Neural cell (in vitro differentiated cells): Measurements from ENCODE around the gene TUBB1.

ENCODE experiments used
- POLR2AphosphoS5 ChIP-seq: IDR thresholded peaks from 2 replicates; pipeline ENCODE4 v1.6.1; 2012
- TAF1 ChIP-seq: IDR thresholded peaks from 2 replicates; pipeline ENCODE4 v1.6.1; 2012; ENCODE audit warnings: low read depth
- TF ChIP-seq, protein P1 (sequence below): IDR thresholded peaks from 2 replicates; pipeline ENCODE4 v1.6.1; 2012; ENCODE audit warnings: borderline replicate concordance
- TF ChIP-seq, protein P2 (sequence below): fragments of 450-650 bp; IDR thresholded peaks from 2 replicates; pipeline ENCODE4 v1.5.1; 2014; ENCODE audit warnings: antibody characterized with exemption, mild to moderate bottlenecking, moderate library complexity; ENCODE audit not compliant: poor library complexity, severe bottlenecking

DNA sequence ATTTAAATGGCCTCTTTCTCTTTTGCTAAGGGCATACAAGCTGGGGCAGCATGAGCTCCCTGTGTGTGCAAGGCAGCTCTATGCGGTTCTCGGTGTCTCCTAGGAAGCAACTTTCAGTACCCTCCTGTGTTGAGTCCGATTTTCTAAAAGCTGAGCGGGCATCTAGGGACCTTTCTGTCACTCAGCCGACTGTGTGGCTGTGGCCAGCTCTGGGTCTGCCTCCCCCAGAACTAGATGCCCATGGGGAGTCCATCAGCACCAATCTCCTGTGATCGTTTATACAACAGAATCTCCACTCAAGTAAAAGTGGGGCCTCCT is 30.7 kb upstream of the TUBB1 start:
- no peak for TF ChIP-seq TAF1
- TF ChIP-seq, protein P1, sequence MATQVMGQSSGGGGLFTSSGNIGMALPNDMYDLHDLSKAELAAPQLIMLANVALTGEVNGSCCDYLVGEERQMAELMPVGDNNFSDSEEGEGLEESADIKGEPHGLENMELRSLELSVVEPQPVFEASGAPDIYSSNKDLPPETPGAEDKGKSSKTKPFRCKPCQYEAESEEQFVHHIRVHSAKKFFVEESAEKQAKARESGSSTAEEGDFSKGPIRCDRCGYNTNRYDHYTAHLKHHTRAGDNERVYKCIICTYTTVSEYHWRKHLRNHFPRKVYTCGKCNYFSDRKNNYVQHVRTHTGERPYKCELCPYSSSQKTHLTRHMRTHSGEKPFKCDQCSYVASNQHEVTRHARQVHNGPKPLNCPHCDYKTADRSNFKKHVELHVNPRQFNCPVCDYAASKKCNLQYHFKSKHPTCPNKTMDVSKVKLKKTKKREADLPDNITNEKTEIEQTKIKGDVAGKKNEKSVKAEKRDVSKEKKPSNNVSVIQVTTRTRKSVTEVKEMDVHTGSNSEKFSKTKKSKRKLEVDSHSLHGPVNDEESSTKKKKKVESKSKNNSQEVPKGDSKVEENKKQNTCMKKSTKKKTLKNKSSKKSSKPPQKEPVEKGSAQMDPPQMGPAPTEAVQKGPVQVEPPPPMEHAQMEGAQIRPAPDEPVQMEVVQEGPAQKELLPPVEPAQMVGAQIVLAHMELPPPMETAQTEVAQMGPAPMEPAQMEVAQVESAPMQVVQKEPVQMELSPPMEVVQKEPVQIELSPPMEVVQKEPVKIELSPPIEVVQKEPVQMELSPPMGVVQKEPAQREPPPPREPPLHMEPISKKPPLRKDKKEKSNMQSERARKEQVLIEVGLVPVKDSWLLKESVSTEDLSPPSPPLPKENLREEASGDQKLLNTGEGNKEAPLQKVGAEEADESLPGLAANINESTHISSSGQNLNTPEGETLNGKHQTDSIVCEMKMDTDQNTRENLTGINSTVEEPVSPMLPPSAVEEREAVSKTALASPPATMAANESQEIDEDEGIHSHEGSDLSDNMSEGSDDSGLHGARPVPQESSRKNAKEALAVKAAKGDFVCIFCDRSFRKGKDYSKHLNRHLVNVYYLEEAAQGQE = no peak
- TF ChIP-seq, protein P2, sequence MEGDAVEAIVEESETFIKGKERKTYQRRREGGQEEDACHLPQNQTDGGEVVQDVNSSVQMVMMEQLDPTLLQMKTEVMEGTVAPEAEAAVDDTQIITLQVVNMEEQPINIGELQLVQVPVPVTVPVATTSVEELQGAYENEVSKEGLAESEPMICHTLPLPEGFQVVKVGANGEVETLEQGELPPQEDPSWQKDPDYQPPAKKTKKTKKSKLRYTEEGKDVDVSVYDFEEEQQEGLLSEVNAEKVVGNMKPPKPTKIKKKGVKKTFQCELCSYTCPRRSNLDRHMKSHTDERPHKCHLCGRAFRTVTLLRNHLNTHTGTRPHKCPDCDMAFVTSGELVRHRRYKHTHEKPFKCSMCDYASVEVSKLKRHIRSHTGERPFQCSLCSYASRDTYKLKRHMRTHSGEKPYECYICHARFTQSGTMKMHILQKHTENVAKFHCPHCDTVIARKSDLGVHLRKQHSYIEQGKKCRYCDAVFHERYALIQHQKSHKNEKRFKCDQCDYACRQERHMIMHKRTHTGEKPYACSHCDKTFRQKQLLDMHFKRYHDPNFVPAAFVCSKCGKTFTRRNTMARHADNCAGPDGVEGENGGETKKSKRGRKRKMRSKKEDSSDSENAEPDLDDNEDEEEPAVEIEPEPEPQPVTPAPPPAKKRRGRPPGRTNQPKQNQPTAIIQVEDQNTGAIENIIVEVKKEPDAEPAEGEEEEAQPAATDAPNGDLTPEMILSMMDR = no peak
- TF ChIP-seq POLR2AphosphoS5 = no peak
